ENCODE results near the gene MIAT. TPM values are rescaled to one million over a fixed set of nuclear protein-coding genes. Genes with fewer than 3 reads are reported as not detected.

The MIAT gene
- polyA plus RNA-seq, 2 of the 4 experiments (the other 2 are of a cell fraction): 1.5 to 2.2 TPM

GRCh38 chr22:26715392-26715936, 58.1 kb downstream of the MIAT start:
- CTCF ChIA-PET: no interaction called here
- H3K27ac ChIP-seq: peak overlapping the region in 1 of 2 experiments; percentile 73; a peak in 2 of 6 replicates
- 83% methylated on average over 6 of the region's 6 CpGs for WGBS (ENCODE audit: missing lambda C conversion rate)
- ATAC-seq (no peak), FAIRE-seq (no peak), DNase-seq (ENCODE audit: low read depth in 1 of 2, low spot score in 1 of 2) (no peak)
- no peaks in the 10 kb centered on the region for H3K9me3 ChIP-seq
- peaks cover 41% of the 10 kb centered on the region for H3K4me1 ChIP-seq
- TF ChIP-seq HOXB13 (CRISPR knock-in tag; IDR thresholded peaks at IDR 0.05; ENCODE audit: low read depth) (no peak), MAFK (IDR thresholded peaks at IDR 0.05; ENCODE audit: partially characterized antibody) (peak; percentile 72), HEYL (CRISPR knock-in tag; IDR thresholded peaks at IDR 0.05) (no peak), ESRRA (IDR thresholded peaks at IDR 0.05; ENCODE audit: borderline replicate concordance, low read length) (no peak), BHLHE40 (IDR thresholded peaks at IDR 0.05; ENCODE audit: low read depth, low read length) (no peak), POLR2A (IDR thresholded peaks at IDR 0.05; ENCODE audit: low read length) (no peak)
- POLR2A ChIA-PET: no interaction called here
- H3K4me3 ChIP-seq: no peak overlapping the region
- H3K4me2 ChIP-seq: no peak overlapping the region

- peak; percentile 21 for TF ChIP-seq ZFP36 (IDR thresholded peaks at IDR 0.05; ENCODE audit: borderline replicate concordance, partially characterized antibody)
- TF ChIP-seq CEBPB (IDR thresholded peaks at IDR 0.05): no peak
- no peak for TF ChIP-seq TFCP2L1 (CRISPR knock-in tag; IDR thresholded peaks at IDR 0.05)
- H3K27ac ChIP-seq: peak overlapping the region; percentile 74 to 77
- ChIA-PET POLR2A (no interaction called here), CTCF (no interaction called here)
- ATAC-seq (no peak), FAIRE-seq (no peak), DNase-seq (ENCODE audit: low read depth in 1 of 2, low spot score in 1 of 2) (no peak)
- WGBS (ENCODE audit: missing lambda C conversion rate): 92% methylated on average over 5 of the region's 5 CpGs
- no peak overlapping the region for H3K4me3 ChIP-seq
- no peaks in the 10 kb centered on the region for H3K9me3 ChIP-seq
- peak overlapping the region; percentile 38 for H3K4me2 ChIP-seq
- H3K4me1 ChIP-seq: peaks cover 57% of the 10 kb centered on the region
Observed at GRCh38 chr22:26718488-26718887, 61.1 kb downstream of the MIAT start.

DNA sequence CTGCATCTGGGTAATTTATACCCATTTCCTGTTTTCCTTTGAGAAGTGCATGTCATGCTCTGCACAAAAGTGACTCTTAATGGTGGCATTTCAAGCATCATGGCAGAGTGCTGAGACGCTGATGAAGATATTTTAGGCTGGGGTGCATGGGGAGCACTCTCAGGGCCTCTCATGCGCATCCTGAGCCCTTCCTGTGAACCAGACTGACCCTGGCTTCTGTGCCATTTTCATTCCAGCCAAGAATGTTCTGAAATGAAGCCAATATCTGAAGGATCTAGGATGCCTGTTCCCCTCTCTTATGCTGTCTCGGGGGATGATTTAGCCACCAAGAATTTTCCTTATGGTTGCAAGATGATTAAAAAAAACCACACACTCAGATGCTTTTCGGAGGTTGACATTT, 61.5 kb downstream of the MIAT start:
- ATAC-seq (peak; percentile 63 to 84; a peak in 4 of 6 replicates), DNase-seq (ENCODE audit: low read depth in 1 of 2, low spot score in 1 of 2) (peak; percentile 30 to 73), FAIRE-seq (no peak)
- H3K4me3 ChIP-seq: no peak overlapping the region
- H3K9me3 ChIP-seq: no peaks in the 10 kb centered on the region
- ChIA-PET CTCF (no interaction called here), POLR2A (no interaction called here)
- peaks cover 53% of the 10 kb centered on the region for H3K4me1 ChIP-seq
- TF ChIP-seq CEBPB (IDR thresholded peaks at IDR 0.05) (peak in 1 of 2 experiments; percentile 35; a peak in 1 of 4 replicates), CBX2 (IDR thresholded peaks at IDR 0.05; ENCODE audit: borderline replicate concordance, low read depth) (no peak), JUNB (IDR thresholded peaks at IDR 0.05) (peak; percentile 47; the same call in 1 of the 2 replicates), GATA3 (IDR thresholded peaks at IDR 0.05; ENCODE audit: borderline replicate concordance) (peak; percentile 75), USF2 (IDR thresholded peaks at IDR 0.05) (no peak), MAFK (IDR thresholded peaks at IDR 0.05; ENCODE audit: partially characterized antibody) (peak; percentile 25), BHLHE40 (IDR thresholded peaks at IDR 0.05; ENCODE audit: low read depth, low read length) (no peak), KDM5A (IDR thresholded peaks at IDR 0.05) (no peak), ATOH8 (CRISPR knock-in tag; IDR thresholded peaks at IDR 0.05; ENCODE audit: low read depth) (no peak), MAX (IDR thresholded peaks at IDR 0.05) (peak; percentile 50; the same call in 1 of the 2 replicates), JUN (IDR thresholded peaks at IDR 0.05) (0 out of 5 replicates have a peak, but pooled peaks of 1 of the 2 experiments have one; percentile 25), FOSL2 (IDR thresholded peaks at IDR 0.05) (no peak), FOSL2 (CRISPR knock-in tag; IDR thresholded peaks at IDR 0.05) (peak; percentile 47; the same call in 1 of the 2 replicates), PHF8 (IDR thresholded peaks at IDR 0.05; ENCODE audit: borderline replicate concordance, low read depth) (no peak), EP300 (IDR thresholded peaks at IDR 0.05) (peak in 1 of 2 experiments; percentile 42; a peak in 1 of 5 replicates), RAD21 (conservative IDR thresholded peaks at IDR 0.05 in 1 of 2, IDR thresholded peaks at IDR 0.05 in 1 of 2) (peak in 1 of 2 experiments; percentile 20; a peak in 1 of 5 replicates)
- peak overlapping the region; percentile 74 to 77 for H3K27ac ChIP-seq
- H3K4me2 ChIP-seq: peak overlapping the region; percentile 38
- 14% methylated on average over 4 of the region's 4 CpGs for WGBS (ENCODE audit: missing lambda C conversion rate)

All from A549 (cell line).